ENCODE data around the gene NPC1L1.

The NPC1L1 gene

DNA sequence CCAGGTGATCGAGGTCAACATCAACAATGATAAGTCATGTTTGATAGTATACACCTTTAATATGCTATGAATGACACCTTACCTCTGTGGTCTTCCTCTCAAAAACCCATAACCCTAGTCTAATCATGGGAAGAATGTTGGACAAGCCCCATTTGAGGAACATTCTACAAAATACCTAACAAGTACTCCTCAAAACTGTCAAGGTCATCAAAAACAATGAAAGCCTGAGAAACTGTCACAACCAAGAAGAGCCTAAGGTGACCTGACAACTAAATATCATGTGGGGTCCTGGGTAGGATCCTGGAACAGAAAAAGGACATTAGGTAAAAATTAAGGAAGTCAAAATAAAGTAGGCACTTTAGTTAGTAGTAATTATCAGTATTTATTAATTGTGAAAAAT is 44.7 kb downstream of the NPC1L1 start:
- TF ChIP-seq, protein P1, sequence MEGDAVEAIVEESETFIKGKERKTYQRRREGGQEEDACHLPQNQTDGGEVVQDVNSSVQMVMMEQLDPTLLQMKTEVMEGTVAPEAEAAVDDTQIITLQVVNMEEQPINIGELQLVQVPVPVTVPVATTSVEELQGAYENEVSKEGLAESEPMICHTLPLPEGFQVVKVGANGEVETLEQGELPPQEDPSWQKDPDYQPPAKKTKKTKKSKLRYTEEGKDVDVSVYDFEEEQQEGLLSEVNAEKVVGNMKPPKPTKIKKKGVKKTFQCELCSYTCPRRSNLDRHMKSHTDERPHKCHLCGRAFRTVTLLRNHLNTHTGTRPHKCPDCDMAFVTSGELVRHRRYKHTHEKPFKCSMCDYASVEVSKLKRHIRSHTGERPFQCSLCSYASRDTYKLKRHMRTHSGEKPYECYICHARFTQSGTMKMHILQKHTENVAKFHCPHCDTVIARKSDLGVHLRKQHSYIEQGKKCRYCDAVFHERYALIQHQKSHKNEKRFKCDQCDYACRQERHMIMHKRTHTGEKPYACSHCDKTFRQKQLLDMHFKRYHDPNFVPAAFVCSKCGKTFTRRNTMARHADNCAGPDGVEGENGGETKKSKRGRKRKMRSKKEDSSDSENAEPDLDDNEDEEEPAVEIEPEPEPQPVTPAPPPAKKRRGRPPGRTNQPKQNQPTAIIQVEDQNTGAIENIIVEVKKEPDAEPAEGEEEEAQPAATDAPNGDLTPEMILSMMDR (IDR thresholded peaks at IDR 0.05; ENCODE audit: extremely low read depth, missing control alignments), result no peak
- DNase-seq (ENCODE audit: low spot score), result no peak

DNA sequence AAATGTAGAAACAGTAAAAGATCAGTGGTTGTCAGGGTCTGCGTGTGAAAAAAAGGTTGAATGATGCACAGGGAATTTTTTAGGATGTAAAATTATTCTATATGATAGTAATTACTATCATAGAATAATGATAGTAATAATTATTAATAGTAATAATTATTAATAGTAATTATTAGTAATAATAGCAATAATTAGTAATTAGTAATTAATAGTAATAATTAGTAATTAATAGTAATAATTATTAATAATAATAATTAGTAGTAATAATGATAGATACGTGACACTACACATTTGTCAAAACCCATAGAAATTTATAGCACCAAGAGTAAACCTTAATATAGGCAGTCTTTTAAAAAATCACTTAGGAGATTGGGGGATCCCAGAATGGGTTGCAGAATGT is 46.2 kb downstream of the NPC1L1 start:
- TF ChIP-seq, protein P1 (IDR thresholded peaks at IDR 0.05; ENCODE audit: extremely low read depth, missing control alignments), result no peak
- no peak for DNase-seq (ENCODE audit: low spot score)

DNA sequence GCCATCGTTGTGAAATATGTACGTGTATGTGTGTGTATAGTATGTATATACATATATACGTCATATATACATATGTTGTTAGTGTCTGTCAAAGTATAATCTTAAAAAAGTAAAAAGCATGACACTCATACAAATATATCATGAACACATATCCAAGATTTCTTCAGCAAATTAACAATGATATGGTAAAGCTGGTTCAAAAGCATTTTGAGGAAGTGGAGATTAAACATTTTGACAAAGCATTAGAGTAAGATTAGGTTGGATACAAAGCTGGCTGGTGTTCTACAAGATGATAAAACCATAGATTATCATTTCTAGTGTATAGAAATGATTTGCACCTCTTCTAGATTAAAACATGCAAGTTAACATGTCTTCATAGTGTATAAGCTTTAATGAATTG is 49.9 kb downstream of the NPC1L1 start:
- no peak for DNase-seq (ENCODE audit: low spot score)
- TF ChIP-seq, protein P1 (IDR thresholded peaks at IDR 0.05; ENCODE audit: extremely low read depth, missing control alignments), result no peak

DNA sequence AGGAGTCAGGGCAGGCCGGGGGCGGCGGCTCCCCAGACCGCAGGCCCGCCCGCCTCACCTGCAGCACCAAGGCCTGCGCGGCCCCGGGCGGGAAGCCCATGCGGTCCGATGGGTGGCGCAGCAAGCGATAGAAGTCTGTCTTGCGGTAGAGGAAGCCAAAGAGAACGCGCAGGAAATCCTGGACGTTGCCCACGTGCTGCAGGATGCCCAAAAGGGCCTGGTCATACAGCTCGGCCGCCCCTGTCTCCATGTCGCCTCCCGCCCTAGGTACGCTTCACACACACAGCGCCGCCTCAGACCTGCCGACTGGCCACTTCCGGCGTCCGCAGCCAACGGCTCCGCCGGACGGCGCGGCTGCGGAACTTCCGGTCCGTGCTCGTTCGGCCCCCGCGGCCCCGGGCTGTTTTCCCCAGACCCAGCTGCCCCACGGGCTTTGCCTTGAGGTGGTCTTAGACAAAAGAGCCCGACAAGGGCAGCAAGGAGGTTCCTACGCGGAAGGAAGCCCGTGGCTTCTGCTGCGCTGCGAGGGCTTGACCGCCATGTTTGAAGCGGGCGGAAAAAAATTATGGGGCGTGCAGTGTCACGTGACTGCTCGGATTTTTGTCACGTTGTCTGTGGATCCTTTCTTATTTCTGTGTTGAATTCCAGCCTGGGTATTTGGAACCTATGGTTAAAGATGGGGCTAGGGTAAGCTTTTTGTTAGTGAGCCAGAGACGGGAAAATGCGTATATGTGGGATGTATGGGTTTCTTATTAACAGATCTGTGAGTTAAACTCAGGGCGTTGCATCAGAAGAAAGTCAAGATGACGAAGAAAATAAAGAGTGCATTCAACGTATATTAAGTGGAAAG is 50.6 kb downstream of the NPC1L1 start, which contains the start of gene NUDCD3:
Gene NUDCD3 (minus strand): TSS at position 308 of the 850 bp plus-strand sequence. CDS start 58 bp downstream, at position 250.
- peak; percentile 91 for DNase-seq (ENCODE audit: low spot score)
- TF ChIP-seq, protein P1 (IDR thresholded peaks at IDR 0.05; ENCODE audit: extremely low read depth, missing control alignments), result no peak

DNA sequence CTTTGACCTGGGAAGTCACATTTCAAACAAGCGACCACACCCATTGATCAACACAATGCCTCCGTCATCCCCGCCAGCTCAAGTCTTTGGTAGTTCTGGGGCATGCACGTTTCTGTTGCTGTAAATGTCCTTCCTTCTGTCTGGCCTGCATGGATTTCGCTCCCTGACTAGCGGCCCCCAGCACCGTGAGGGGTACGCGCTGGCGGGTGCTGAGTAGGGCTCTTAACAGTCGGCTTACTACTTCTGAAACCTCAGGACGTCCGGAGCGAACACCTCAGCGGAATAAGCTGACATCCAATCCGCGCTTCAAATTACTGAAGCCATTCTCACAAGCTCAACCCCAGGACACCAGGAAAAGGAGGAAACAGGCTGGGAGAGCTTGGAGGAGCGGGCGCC is 51.2 kb downstream of the NPC1L1 start:
- TF ChIP-seq, protein P1 (IDR thresholded peaks at IDR 0.05; ENCODE audit: extremely low read depth, missing control alignments), result no peak
- no peak for DNase-seq (ENCODE audit: low spot score)

DNA sequence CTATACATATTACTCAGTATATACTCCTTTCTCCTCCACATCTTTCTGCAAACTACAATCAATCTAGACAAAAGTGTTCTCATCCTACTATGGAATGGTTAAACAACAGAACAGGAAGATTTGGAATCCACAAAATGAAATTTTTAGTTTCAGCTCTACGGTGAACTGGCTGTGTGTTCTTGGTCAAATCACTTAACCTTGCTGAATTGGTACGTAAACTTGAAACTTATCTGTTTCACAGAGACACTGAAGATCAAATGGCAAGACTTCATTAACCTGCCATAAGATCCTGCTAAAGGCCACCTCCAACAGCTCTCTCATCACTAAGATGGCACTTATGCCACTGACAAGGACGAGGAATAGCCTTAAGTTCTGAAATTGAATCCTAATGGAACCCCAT is 52.2 kb downstream of the NPC1L1 start:
- TF ChIP-seq, protein P1 (IDR thresholded peaks at IDR 0.05; ENCODE audit: extremely low read depth, missing control alignments), result no peak

DNA sequence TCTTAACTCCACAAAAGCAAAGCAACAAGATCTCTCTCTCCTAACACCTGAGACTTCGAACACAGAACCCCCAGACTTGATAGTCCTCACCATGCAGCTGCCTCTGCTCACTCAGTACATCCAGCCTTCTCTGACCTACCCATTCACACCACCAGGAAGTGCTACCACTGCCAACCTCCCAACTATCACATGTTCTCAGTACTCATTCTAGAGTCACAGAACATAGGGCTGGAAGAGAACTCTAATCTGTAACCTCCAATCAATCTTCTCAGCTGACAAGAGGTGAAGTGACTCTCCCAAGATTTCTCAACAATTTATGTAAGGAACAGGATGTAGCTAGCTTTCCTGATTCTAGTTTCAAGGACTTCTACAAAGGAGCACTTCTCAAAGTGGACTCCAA is 54.4 kb downstream of the NPC1L1 start:
- no peak for DNase-seq (ENCODE audit: low spot score)
- TF ChIP-seq, protein P1 (IDR thresholded peaks at IDR 0.05; ENCODE audit: extremely low read depth, missing control alignments), result no peak

More for the DNA sequence above, 52.2 kb downstream of the NPC1L1 start:
- DNase-seq (ENCODE audit: low spot score), result no peak

All from GM20000 (cell line).